CD14-positive monocyte (primary cell): ENCODE results near the gene TNFSF13. TPM values are rescaled to one million over a fixed set of nuclear protein-coding genes. Genes with fewer than 3 reads are reported as not detected.

Experiments used
- DNase-seq, 3 donors: peaks; one replicate each; pipeline ENCODE4 v3.0.0-alpha.2; 2011 to 2022
- H2AFZ ChIP-seq: 2 replicates; pipeline ENCODE4 v1.6.0; 2012; ENCODE audit warnings: mild to moderate bottlenecking, low read depth, low read length, inconsistent platforms; ENCODE audit not compliant: insufficient read depth, poor library complexity, severe bottlenecking
- H3K27ac ChIP-seq, 2 donors: 1 replicate in 1 of 2; 2 replicates in 1 of 2; pipeline ENCODE4 v1.5.1; 2012 to 2013; ENCODE audit warnings: low read length in 2 of 2, control low read depth in 1 of 2, inconsistent platforms in 1 of 2, low read depth in 1 of 2, mild to moderate bottlenecking in 1 of 2
- H3K27me3 ChIP-seq, 2 donors: one replicate each; pipeline versions ENCODE4 v1.6.0 to v1.6.1; 2011 to 2013; ENCODE audit warnings: low read length in 2 of 2; ENCODE audit not compliant: control insufficient read depth in 2 of 2, insufficient read depth in 2 of 2
- H3K36me3 ChIP-seq, 2 donors: replicated peaks in 1 of 2; 1 replicate in 1 of 2; 2 replicates in 1 of 2; pipeline versions ENCODE4 v1.5.1 to v1.6.1; 2012 to 2013; ENCODE audit warnings: low read length in 2 of 2, control low read depth in 1 of 2, inconsistent platforms in 1 of 2, mild to moderate bottlenecking in 1 of 2; ENCODE audit not compliant: insufficient read depth in 2 of 2, control insufficient read depth in 1 of 2
- H3K4me1 ChIP-seq, 2 donors: 1 replicate in 1 of 2; 2 replicates in 1 of 2; pipeline versions ENCODE4 v1.5.1 to v1.6.1; 2012 to 2013; ENCODE audit warnings: low read length in 2 of 2, control low read depth in 1 of 2, inconsistent platforms in 1 of 2, mild to moderate bottlenecking in 1 of 2, moderate library complexity in 1 of 2; ENCODE audit not compliant: insufficient read depth in 2 of 2, control insufficient read depth in 1 of 2
- H3K4me2 ChIP-seq: replicated peaks from 2 replicates; pipeline ENCODE3; 2012; ENCODE audit warnings: low read length, moderate library complexity, mild to moderate bottlenecking; ENCODE audit not compliant: poor library complexity, severe bottlenecking; ENCODE audit errors: extremely low read depth
- H3K4me3 ChIP-seq, 3 experiments: fragments of 200-600 bp in 1 of 3; sonication (generic) in 1 of 3; replicated peaks in 1 of 3; 1 replicate in 2 of 3; 2 replicates in 1 of 3; pipeline ENCODE4 v1.5.1; 2011 to 2013; ENCODE audit warnings: low read length in 3 of 3, mild to moderate bottlenecking in 3 of 3, control low read depth in 2 of 3, low read depth in 2 of 3, inconsistent platforms in 1 of 3, moderate library complexity in 1 of 3
- H3K79me2 ChIP-seq: 2 replicates; pipeline ENCODE4 v1.6.0; 2012; ENCODE audit warnings: mild to moderate bottlenecking, control low read depth, inconsistent platforms, low read length, moderate library complexity; ENCODE audit not compliant: insufficient read depth
- H3K9ac ChIP-seq: 2 replicates; pipeline ENCODE4 v1.6.0; 2017; ENCODE audit warnings: low read length, mild to moderate bottlenecking; ENCODE audit not compliant: insufficient read depth, poor library complexity, severe bottlenecking
- H3K9me3 ChIP-seq, 2 donors: replicated peaks in 1 of 2; 1 replicate in 1 of 2; 2 replicates in 1 of 2; pipeline versions ENCODE4 v1.5.1 to v1.6.1; 2012 to 2013; ENCODE audit warnings: low read length in 2 of 2, control low read depth in 1 of 2; ENCODE audit not compliant: control insufficient read depth in 1 of 2, insufficient read depth in 1 of 2
- H4K20me1 ChIP-seq: 2 replicates; pipeline ENCODE4 v1.6.0; 2012; ENCODE audit warnings: mild to moderate bottlenecking, low read length, control low read depth, moderate library complexity; ENCODE audit not compliant: insufficient read depth
- H3K27ac Mint-ChIP-seq, 7 donors: one replicate each; pipeline ENCODE4 v1.8.0; 2020; ENCODE audit warnings: mild to moderate bottlenecking in 7 of 7, mixed read lengths in 7 of 7, moderate library complexity in 6 of 7, inconsistent platforms in 2 of 7
- H3K27me3 Mint-ChIP-seq, 3 donors: one replicate each; pipeline ENCODE4 v1.8.0; 2021 to 2022; ENCODE audit warnings: low read depth in 3 of 3, mild to moderate bottlenecking in 3 of 3, mixed read lengths in 3 of 3, moderate library complexity in 3 of 3, inconsistent platforms in 1 of 3
- H3K36me3 Mint-ChIP-seq, 2 donors: one replicate each; pipeline ENCODE4 v1.8.0; 2020; ENCODE audit warnings: mixed read lengths in 2 of 2, inconsistent platforms in 1 of 2, mild to moderate bottlenecking in 1 of 2
- H3K4me1 Mint-ChIP-seq: one replicate; pipeline ENCODE4 v1.8.0; 2020; ENCODE audit warnings: mild to moderate bottlenecking, mixed read lengths
- H3K4me3 Mint-ChIP-seq, 2 donors: one replicate each; pipeline ENCODE4 v1.8.0; 2020; ENCODE audit warnings: mild to moderate bottlenecking in 2 of 2, mixed read lengths in 2 of 2, moderate library complexity in 1 of 2
- H3K9me3 Mint-ChIP-seq, 7 donors: one replicate each; pipeline ENCODE4 v1.8.0; 2020 to 2022; ENCODE audit warnings: mixed read lengths in 7 of 7, mild to moderate bottlenecking in 6 of 7, moderate library complexity in 6 of 7, inconsistent platforms in 2 of 7
- CTCF ChIP-seq: fragments of 200-600 bp; IDR thresholded peaks from one replicate; pipeline ENCODE4 v1.8.0; 2022; ENCODE audit warnings: antibody characterized with exemption, mild to moderate bottlenecking
- WGBS: methylation state at CpG from one replicate; pipeline ENCODE4 v1.1.5; 2013; ENCODE audit warnings: missing lambda C conversion rate; ENCODE audit not compliant: insufficient coverage; 5-methylcytosine and 5-hydroxymethylcytosine counted together
- intact Hi-C, 2 donors: fragments of 100-400 bp; cut with micrococcal nuclease; formaldehyde crosslinking; loops; one replicate each; pipeline versions ENCODE4 v1.15.0 to v1.15.1; 2023
- polyA plus RNA-seq, 3 donors: library from polyadenylated mRNA; depleted of rRNA in 1 of 3; unstranded in 2 of 3; stranded (reverse) in 1 of 3; fragments of 300-500 nt in 2 of 3; fragments of >200 nt in 1 of 3; fragmentation: Illumina TruSeq in 2 of 3; gene quantifications; 1 replicate in 2 of 3; 2 replicates in 1 of 3; pipeline ENCODE4 v1.2.3, GENCODE V29; 2012 to 2021

Gene TNFSF13
- polyA plus RNA-seq, 3 donors, result 236 to 523 (median 491) TPM

GRCh38 chr17:7544911-7545310, 13.6 kb upstream of the TNFSF13 start:
- peaks cover 14 to 16% of the 10 kb centered on the region in 2 donors for H3K4me1 ChIP-seq
- Mint-ChIP-seq H3K4me3 (no peak overlapping the region), H3K4me1 (peaks cover 18% of the 10 kb centered on the region), H3K27ac (no peak overlapping the region), H3K27me3 (peaks cover 5 to 13% (median 11%) of the 10 kb centered on the region in 3 donors), H3K9me3 (no peaks in the 10 kb centered on the region), H3K36me3 (peaks cover 0 to under 1% of the 10 kb centered on the region in 2 donors)
- no peak for TF ChIP-seq CTCF
- no peaks in the 10 kb centered on the region for H3K9me3 ChIP-seq
- intact Hi-C loops, result no loop called here
- H3K27ac ChIP-seq, result no peak overlapping the region
- H3K36me3 ChIP-seq, result no peaks in the 10 kb centered on the region
- no peak overlapping the region for H3K4me2 ChIP-seq
- DNase-seq, result no peak
- H3K4me3 ChIP-seq, result no peak overlapping the region
- H3K27me3 ChIP-seq, result no peaks in the 10 kb centered on the region
- H3K9ac ChIP-seq, result no peak overlapping the region
- no peak overlapping the region for H2AFZ ChIP-seq
- no peaks in the 10 kb centered on the region for H4K20me1 ChIP-seq
- WGBS, result 100% methylated on average over 2 of the region's 6 CpGs
- peaks cover 15% of the 10 kb centered on the region for H3K79me2 ChIP-seq

DNA sequence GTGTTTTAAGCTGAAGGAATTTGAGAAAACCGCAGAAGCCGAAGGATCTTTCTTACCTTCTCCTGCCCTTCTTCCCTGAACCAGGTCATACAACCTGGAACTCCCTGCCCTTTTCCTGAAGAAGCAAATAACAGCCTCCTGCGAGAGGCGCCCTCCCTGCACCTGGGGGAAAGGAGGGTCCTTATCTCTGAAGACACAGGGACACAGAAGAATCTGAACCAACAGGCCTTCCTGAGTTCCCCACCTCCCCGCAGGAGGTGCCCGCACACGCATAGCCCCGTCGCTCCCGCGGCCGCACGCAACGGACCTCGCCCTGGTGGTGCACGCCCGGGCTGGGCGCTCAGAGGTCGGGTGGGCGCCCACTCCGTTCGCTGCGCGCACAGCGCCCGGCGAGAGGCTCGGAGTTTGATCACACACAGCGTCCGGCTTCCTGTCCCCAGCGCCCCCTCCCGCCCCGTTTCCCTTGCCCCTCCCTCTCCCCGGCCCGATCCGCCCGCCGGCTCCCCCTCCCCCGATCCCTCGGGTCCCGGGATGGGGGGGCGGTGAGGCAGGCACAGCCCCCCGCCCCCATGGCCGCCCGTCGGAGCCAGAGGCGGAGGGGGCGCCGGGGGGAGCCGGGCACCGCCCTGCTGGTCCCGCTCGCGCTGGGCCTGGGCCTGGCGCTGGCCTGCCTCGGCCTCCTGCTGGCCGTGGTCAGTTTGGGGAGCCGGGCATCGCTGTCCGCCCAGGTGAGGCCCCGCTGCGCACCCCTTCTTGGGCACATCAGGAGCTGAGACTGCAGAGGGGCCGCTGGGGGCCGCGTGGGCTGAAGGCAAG, 9.8 kb upstream of the TNFSF13 start, which contains the start of gene TNFSF12:
Gene TNFSF12 (plus strand): TSS at position 474 of the 816 bp plus-strand sequence. CDS start 96 bp downstream, at position 570.
- H2AFZ ChIP-seq, result peak within 1 kb of the TSS; percentile 80
- H3K4me1 ChIP-seq, result peaks cover 52 to 55% of the 10 kb centered on the region in 2 donors
- peak; percentile 8 for TF ChIP-seq CTCF
- H3K27me3 ChIP-seq, result no peaks in the 10 kb centered on the region
- Mint-ChIP-seq H3K27me3 (peaks cover 2 to 9% (median 7%) of the 10 kb centered on the region in 3 donors), H3K9me3 (no peaks in the 10 kb centered on the region), H3K4me1 (peaks cover 57% of the 10 kb centered on the region), H3K4me3 (peak within 1 kb of the TSS; percentile 81 to 94), H3K27ac (peak within 1 kb of the TSS; percentile 64 to 85 (median 75)), H3K36me3 (peaks cover 18 to 22% of the 10 kb centered on the region in 2 donors)
- WGBS, result 2% methylated on average over 58 of the region's 65 CpGs
- peak within 1 kb of the TSS; percentile 87 for H3K9ac ChIP-seq
- no peaks in the 10 kb centered on the region for H3K36me3 ChIP-seq
- H4K20me1 ChIP-seq, result no peaks in the 10 kb centered on the region
- H3K4me2 ChIP-seq, result peak within 1 kb of the TSS; percentile 96
- H3K79me2 ChIP-seq, result peaks cover 35% of the 10 kb centered on the region
- peak within 1 kb of the TSS; percentile 63 to 93 (median 79) for H3K4me3 ChIP-seq
- intact Hi-C loops, result no loop called here
- H3K27ac ChIP-seq, result peak within 1 kb of the TSS in 1 of 2 donors; percentile 71
- H3K9me3 ChIP-seq, result no peaks in the 10 kb centered on the region
- peak in 2 of 3 donors; percentile 37 to 42 for DNase-seq
